Measurements from ENCODE around the gene HSPA14. TPM values are rescaled to one million over a fixed set of nuclear protein-coding genes. Genes with fewer than 3 reads are reported as not detected.
"Not testable (repeated sequence)": the region's sequence is repeated elsewhere in the genome, so short reads cannot be mapped to it uniquely, and the experiment has no call there.

HSPA14 gene
- 38.7 and 51.5 TPM in 2 replicates for total RNA-seq (2014; rRNA removed; shearing (Covaris generic))

GRCh38 chr10:14837757-14838581 lies at the start of gene HSPA14, which contains the start of the genes CDNF and MSANTD7:
Gene HSPA14 (plus strand): TSS chr10:14838306. CDS start chr10:14838403, 97 bp downstream.
Gene CDNF (minus strand): TSS chr10:14838037. CDS start chr10:14837946, 91 bp downstream.
Gene MSANTD7 (plus strand): TSS chr10:14838306. CDS start chr10:14842285, 3,979 bp downstream.
- peak; percentile 99 for DNase-seq (ENCODE audit: low read depth)

- no peak for DNase-seq (ENCODE audit: low read depth)
Measured at GRCh38 chr10:14798636-14799035, 39.5 kb upstream of the HSPA14 start.

- DNase-seq (ENCODE audit: low read depth) = no peak
Measured at GRCh38 chr10:14800397-14800796, 37.7 kb upstream of the HSPA14 start.

- DNase-seq (ENCODE audit: low read depth) = peak; percentile 50
Measured at GRCh38 chr10:14801723-14802122, 36.4 kb upstream of the HSPA14 start.

GRCh38 chr10:14803827-14804226 lies 34.3 kb upstream of the HSPA14 start:
- no peak for DNase-seq (ENCODE audit: low read depth)

GRCh38 chr10:14806318-14806717 lies 31.8 kb upstream of the HSPA14 start:
- no peak for DNase-seq (ENCODE audit: low read depth)

GRCh38 chr10:14810969-14811953 lies 26.8 kb upstream of the HSPA14 start:
- DNase-seq (ENCODE audit: low read depth) = no peak

GRCh38 chr10:14812271-14812670 lies 25.8 kb upstream of the HSPA14 start:
- DNase-seq (ENCODE audit: low read depth) = peak; percentile 82

GRCh38 chr10:14815681-14816080 lies 22.4 kb upstream of the HSPA14 start:
- no peak for DNase-seq (ENCODE audit: low read depth)

- not testable (repeated sequence) for DNase-seq (ENCODE audit: low read depth)
Measured at GRCh38 chr10:14816717-14817116, 21.4 kb upstream of the HSPA14 start.

GRCh38 chr10:14820010-14820774 lies 17.9 kb upstream of the HSPA14 start:
- DNase-seq (ENCODE audit: low read depth) = peak; percentile 92

GRCh38 chr10:14820775-14821154 lies 17.3 kb upstream of the HSPA14 start:
- peak; percentile 64 for DNase-seq (ENCODE audit: low read depth)

GRCh38 chr10:14821635-14822375 lies 16.3 kb upstream of the HSPA14 start:
- no peak for DNase-seq (ENCODE audit: low read depth)

- peak; percentile 63 for DNase-seq (ENCODE audit: low read depth)
Measured at GRCh38 chr10:14822879-14823755, 15.0 kb upstream of the HSPA14 start.

GRCh38 chr10:14823966-14824365 lies 14.1 kb upstream of the HSPA14 start:
- DNase-seq (ENCODE audit: low read depth) = no peak

- DNase-seq (ENCODE audit: low read depth) = no peak
Measured at GRCh38 chr10:14826076-14826829, 11.9 kb upstream of the HSPA14 start.

- no peak for DNase-seq (ENCODE audit: low read depth)
Measured at GRCh38 chr10:14833106-14833505, 5.0 kb upstream of the HSPA14 start.

GRCh38 chr10:14836208-14836607 lies 1.9 kb upstream of the HSPA14 start:
- no peak for DNase-seq (ENCODE audit: low read depth)

All from RPMI7951 (cell line).